A204.1 (cell line): ENCODE data around the gene TMPO.
A peak's percentile ranks its signal among the peaks of the same experiment; 100 is the strongest.
"Not testable (repeated sequence)": the region's sequence is repeated elsewhere in the genome, so short reads cannot be mapped to it uniquely, and the experiment has no call there.

Source experiments
- FAIRE-seq: peaks from 2 replicates; lab custom pipeline; 2012; peaks lifted over from hg19 to GRCh38; lab: Jason Lieb, UNC

The TMPO gene

DNA sequence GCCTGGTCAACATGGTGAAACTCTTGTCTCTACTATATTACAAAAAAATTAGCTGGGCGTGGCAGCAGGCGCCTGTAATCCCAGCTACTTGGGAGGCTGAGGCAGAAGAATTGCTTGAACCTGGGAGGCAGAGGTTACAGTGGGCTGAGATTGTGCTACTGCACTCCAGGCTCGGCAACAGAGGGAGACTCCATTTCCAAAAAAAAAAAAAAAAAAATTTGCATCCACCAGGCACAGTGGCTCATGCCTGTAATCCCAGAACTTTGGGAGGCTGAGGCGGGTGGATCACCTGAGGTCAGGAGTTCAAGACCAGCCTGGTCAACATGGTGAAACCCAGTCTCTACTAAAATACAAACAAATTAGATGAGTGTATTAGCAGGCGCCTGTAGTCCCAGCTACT, 3.6 kb upstream of the TMPO start:
- FAIRE-seq, result not testable (repeated sequence)

- FAIRE-seq, result no peak
These were observed 1.7 kb upstream of the TMPO start for GRCh38 chr12:98513379-98514322.

DNA sequence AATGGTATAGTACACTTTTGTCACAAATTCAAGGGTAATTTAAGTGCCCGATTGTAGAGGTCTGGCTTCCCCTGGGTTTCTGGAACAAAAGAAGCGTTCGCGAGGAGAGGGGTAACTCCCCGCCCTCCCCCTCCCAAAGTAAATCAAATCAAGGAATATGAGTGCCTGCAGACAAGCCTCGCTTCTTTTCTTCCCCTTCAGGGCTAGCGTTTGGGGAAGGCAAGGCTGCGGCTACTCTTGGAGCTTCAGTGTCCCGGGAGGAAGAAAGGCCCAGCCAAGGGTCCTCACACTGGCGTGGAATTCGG, 456 bp upstream of the TMPO start:
- FAIRE-seq, result no peak

DNA sequence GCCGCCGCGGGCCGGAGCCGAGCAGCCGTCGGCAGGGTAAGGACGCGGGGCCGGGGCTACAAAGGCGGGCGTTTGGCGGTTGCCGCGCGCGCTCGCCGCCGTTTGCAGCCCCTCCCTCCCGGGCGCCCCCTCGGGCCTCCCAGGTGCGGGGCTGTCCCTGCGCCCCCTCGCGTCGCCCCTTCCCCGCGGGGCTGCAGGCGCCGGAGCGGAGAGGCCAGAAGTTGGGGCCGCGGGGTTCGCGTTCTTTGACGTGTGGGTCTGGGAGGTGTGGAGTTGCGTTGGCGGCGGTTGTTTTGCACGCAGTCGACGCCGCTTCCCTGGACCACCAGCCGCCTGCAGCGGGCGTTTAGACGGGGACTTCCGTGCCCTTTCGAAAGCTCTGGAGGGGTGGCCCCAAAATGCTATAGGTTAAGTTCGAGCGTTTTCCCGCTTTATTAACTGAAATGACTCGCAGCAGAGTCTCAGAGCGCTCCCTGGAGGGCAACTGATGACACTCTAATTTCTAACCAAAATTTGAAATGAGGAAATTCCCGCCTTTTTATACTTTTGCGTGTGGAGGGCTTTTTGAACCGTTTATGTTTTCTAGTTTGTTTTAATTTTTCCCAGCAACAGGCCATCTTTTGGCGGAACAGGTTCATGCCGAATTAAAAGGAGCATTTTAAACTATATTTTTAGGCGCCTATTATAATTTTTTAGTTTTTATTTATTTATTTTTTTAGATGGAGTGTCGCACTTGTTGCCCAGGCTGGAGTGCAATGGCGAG, 902 bp downstream of the TMPO start:
- FAIRE-seq, result peak; percentile 76

DNA sequence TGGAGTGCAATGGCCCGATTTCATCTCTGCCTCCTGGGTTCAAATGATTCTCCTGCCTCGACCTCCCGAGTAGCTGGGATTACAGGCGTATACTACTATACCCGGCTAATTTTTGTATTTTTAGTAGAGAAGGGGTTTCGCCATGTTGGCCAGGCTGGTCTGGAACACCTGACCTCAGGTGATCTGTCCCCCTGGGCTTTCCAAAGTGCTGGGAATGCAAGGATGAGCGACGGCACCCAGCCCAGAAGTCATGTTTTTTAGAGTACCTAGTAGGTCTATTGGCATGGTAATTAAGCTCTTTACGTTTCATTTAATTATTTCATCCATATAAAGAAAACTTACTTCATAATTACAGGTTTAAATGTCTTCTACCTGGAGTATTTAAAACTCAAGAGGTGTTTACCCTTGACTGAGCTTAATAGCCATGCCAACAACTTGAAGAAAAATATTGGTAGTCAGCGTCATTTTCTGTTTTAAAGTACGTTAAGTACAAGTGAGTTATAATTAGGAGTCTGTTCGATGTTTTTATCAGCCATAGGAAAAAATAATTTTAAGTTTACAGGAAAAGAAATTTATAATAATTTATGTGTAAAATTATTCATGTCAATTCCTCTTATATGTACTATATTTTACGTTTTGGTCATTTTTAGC, 4.0 kb downstream of the TMPO start:
- FAIRE-seq, result no peak

- no peak for FAIRE-seq
These were observed 14.7 kb downstream of the TMPO start for GRCh38 chr12:98530068-98530467.

- peak; percentile 30 for FAIRE-seq
These were observed 17.4 kb downstream of the TMPO start for GRCh38 chr12:98532687-98533304.

- no peak for FAIRE-seq
These were observed 18.4 kb downstream of the TMPO start for GRCh38 chr12:98533723-98534251.

GRCh38 chr12:98538031-98538430, 22.6 kb downstream of the TMPO start:
- no peak for FAIRE-seq

GRCh38 chr12:98543701-98544100, 28.3 kb downstream of the TMPO start:
- peak; percentile 67 for FAIRE-seq

GRCh38 chr12:98544751-98545150, 29.4 kb downstream of the TMPO start:
- FAIRE-seq, result no peak

- FAIRE-seq, result no peak
These were observed 34.2 kb downstream of the TMPO start for GRCh38 chr12:98549371-98550110.

GRCh38 chr12:98551787-98552186, 36.4 kb downstream of the TMPO start:
- no peak for FAIRE-seq

GRCh38 chr12:98558097-98558496, 42.7 kb downstream of the TMPO start:
- not testable (repeated sequence) for FAIRE-seq

- no peak for FAIRE-seq
These were observed 44.3 kb downstream of the TMPO start for GRCh38 chr12:98559666-98560065.

DNA sequence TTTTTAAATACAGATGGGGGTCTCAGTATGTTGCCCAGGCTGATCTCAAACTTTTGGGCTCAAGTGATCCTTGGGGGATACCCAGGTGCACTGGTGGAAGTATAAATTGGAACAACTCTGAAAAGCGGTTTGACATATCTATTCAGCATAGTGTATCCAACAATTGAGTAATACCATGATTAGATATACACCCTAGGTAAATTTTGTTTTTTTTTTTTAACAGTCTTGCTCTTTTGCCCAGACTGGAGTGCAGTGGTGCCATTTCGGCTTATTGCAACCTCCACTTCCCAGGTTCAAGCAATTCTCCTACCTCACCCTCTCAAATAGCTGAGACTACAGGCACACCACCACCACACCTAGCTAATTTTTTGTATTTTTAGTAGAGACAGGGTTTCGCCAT, 46.5 kb downstream of the TMPO start:
- FAIRE-seq, result no peak

- FAIRE-seq, result no peak
These were observed 56.6 kb downstream of the TMPO start for GRCh38 chr12:98572010-98572409.

GRCh38 chr12:98574110-98574509, 58.7 kb downstream of the TMPO start:
- FAIRE-seq, result no peak

- no peak for FAIRE-seq
These were observed 59.6 kb downstream of the TMPO start for GRCh38 chr12:98575013-98575412.

DNA sequence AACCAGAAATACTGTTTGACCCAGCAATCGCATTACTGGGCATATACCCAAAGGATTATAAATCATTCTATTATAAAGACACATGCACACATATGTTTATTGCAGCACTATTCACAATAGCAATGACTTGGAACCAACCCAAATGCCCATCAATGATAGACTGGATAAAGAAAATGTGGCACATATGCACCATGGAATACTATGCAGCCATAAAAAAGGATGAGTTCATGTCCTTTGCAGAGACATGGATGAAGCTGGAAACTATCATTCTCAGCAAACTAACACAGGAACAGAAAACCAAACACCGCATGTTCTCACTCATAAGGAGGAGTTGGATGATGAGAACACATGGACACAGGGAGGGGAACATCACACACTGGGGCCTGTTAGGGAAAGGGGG, 61.4 kb downstream of the TMPO start:
- not testable (repeated sequence) for FAIRE-seq

DNA sequence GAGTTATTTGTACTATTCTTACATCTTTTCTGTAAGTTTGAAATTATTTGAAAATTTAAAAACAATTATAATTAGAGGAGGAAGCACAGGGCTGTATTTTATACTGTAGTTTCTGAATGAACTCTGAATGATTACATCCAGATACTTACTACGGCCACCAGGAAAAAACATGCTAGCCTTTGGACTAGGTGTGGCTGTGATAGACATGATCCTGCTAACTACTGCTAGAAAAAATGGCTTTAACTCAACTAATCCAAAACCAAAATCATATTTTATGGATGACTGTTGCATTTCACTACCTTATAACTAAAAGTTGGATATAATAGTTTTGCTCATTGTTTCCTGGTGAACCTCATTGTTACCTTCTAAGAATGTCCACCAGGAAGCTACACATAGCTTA, 63.0 kb downstream of the TMPO start:
- no peak for FAIRE-seq

- no peak for FAIRE-seq
These were observed 63.4 kb downstream of the TMPO start for GRCh38 chr12:98578821-98579220.
